RKO (cell line): ENCODE data around the gene PDE4A.

ENCODE experiments used
- DNase-seq: peaks from one replicate; pipeline ENCODE4 v3.0.0-alpha.2; 2016; ENCODE audit warnings: low spot score

The PDE4A gene

DNA sequence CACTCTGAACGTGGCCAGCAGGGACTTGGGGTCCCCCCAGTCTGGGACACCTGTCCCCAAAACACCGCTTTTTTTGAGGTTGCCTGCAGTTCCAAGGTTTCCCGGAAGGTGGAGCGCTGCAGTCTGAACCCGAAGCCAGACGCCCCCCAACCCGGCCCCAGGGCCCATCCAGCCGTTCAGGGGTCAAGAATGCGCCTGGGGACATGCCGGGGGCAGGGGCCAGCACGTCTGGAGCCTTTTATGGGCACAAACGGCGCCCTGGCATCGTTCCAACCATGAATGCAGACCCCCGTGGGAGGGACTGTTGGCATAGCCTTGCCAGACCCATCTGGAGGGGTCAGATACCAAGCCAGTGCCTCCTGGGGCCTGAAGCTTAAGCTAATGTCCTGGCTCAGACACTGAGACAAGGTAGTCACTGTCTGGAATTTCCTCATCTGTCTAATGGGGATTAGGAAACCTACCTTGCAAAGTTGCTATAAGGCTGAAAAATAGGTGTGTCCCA lies 90.0 kb downstream of the PDE4A start:
- DNase-seq, result no peak

DNA sequence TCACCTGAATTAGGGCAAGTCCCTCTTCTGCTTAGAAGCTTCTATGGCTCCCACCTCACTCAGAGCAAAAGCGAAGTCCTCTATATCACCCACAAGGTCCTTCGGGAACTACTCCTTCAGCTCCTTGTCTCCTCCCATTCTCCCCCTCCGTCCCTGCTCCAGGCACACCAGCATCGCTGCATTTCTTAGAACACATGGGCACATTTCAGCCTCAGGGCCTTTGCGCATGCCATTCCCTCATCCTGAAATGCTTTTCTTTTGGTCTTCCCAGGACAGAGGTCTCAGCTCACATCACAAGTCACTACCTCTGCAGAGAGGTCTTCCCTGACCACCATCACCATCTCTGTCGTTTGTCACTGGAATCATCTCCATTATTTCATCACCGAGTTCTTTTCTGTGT lies 92.9 kb downstream of the PDE4A start:
- DNase-seq, result no peak

DNA sequence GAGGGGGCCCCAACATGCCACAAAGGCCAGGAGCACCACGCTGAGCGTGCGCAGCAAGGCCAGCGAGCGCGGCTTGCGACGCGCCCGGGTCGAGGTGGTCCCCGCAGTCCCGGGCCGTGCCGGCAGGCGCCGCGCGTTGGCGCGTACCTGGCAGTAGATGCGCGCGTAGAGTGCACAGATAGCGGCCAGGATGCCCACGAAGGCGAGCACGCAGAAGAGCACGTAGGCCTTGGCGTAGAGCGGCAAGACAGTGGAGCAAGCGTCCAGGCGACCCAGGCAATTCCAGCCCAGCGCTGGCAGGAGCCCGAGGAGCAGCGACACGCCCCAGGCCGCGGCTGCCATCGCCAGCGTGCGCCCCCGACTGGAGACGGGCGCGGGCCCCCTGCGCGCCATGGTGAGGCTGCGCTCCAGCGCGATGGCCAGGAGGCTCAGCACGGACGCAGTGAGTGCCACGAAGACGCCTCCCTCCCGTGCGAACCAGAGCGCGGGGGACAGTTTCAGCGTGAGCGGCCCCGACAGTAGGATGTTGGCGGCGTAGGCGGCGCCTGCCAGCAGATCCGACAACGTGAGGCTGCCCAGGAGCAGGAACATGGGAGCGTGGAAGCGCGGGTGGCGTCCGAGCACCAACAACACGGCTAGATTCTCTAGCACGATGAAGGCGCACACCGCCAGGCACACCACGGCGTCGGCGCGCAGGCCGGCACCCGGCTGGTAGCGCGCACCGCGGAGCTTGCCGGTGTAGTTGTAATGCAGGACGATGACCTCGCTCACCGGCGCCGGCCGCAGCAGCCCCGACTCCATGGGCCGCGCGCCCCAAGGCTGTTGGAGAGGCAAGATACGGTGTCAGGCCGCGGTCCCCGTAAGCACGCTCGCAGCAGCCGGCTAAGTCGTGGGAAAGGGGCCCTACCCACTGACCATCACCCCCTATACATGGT lies 94.1 kb downstream of the PDE4A start:
- no peak for DNase-seq

DNA sequence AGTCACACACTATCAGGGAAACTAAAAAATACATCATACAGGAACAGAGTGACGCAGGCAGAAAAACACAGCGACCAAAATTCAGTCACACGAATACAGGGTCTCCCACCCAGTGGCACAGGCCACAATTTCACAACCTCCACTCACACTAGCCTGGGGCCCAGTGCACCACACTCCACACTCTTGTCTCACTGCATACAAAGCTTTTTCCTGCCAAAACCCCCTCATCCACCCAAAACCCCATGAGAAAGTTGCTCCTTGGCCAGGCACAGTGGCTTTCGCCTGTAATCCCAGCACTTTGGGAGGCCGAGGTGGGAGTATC lies 95.7 kb downstream of the PDE4A start:
- no peak for DNase-seq

DNA sequence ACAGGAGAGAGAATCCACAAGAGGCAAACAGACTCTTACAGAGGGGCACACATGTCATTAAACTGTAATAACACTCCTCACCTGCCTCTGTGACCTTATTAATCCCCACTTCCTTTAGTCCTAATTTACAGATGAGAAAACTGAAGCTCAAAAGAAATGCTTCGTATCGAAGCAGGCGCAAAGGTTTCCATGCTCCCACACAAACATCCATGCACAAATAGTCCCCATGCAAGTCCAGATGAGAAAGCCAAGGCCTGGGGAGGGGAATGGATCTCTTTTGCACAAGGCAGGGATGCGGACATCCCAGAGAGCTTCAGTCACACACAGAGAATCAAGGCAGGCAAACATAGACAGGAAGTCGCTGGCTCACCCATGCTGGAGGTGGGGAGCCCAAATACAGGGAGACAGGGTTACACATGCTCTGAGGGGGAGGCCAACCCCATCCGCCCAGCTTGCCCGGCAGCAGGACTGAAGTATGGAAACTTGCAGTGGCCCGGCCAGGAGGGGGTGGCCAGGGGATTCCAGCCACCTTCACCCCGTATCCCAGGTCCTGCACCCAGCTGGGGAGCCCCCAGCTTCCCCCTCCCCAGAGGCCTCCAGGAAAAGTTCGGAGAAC lies 96.4 kb downstream of the PDE4A start:
- DNase-seq, result no peak

DNA sequence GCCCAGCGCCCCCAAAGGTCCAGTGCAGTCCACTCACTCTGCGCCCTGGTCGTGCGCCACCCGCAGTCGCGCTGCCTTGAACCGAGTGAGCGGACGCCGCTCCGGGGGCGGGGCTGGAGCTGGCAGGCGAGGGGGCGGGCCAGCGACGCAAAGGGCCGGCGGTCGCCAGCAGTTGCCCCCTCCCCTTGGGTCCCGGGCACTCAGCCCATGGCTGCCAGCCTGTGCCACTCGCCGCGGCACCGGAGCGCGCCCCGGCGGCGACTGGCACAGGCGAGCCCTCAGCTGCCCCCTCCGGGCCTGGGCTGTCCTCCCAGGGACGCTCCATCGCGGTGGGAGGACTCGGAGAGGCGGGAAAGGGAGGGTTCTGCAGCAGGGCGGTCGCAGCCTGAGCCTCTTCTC lies 97.0 kb downstream of the PDE4A start, which contains the start of gene S1PR5:
Gene S1PR5 (minus strand): TSS at position 87 of the 399 bp plus-strand sequence. CDS start 2,436 bp downstream, outside the sequence.
- no peak for DNase-seq

DNA sequence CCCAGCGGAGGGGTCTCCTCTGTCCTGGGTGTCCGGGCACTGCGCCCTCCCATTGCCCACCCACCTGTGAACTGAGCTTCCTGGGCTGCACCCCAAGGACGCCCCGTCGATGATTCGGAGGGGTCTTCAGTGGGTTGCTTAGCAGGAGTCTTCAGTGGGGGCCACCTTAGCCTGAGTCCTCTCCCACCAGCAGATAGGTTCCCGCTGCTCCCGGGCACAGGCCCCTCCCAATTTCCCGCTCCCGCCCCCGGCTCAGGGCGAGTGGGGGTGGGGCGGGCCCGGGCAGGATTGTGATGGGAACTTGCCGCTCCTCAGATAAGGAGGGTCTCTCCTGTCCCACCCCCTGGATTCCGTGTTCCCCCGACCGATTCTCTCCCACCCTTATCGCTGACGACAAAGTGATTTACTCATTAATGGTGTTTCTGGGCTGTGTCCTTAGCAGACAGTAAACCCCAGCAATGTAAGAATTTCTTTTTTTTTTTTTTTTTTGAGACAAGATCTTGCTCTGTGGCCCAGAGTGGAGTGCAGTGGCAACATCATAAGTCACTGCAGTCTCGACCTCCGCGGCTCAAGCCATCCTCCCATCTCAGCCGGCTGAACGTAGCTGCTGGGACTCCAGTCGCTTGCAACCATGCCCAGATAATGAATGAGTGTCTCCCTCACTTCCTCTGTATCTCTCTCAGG lies 97.6 kb downstream of the PDE4A start:
- DNase-seq, result no peak

DNA sequence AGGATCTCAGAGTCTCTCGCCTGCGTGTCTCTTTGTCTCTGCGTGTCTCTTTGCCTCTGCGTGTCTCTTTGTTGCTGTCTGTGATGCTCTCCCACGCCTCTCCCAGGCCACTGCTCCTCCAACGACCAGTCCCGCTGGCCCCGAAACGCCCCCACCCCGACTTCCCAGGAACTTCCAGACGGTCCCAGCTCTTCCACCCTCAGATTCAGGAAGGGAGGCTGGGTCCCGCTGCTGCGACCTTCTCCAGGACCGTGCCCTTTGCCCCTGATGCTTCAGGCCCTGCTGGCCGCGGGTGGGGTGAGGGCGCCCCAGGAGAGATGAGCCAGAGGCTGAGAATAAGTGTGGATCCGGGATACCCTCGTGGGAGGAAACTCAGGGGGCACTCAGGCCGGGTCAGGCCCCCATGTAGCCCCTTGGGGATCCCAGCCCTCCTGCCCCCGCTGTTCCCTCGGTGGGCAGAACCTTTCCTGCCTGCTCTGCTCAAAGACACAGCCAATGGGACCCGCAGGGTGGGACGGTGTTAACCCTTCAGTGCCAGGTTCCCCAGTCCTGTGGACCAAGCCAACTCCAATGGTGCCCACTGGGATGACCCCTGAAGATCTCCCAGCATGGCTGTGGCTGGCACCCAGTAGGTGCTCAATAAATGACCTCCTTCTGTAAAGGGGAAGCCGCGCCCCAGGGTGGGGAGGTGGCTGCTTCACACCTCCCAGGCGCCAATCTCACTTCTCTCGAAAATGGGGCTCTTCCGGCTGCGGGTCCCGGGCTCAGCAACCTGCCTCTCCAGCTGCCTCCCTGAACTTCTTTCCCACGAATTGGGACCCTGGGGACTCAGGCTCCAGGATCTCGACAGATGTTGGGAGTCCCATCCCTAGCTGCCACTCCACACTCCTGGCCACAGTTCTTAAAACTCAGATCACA lies 98.4 kb downstream of the PDE4A start:
- no peak for DNase-seq
